ENCODE measurements around the gene P3R3URF. TPM values are rescaled to one million over a fixed set of nuclear protein-coding genes. Genes with fewer than 3 reads are reported as not detected.

P3R3URF gene
- total and polyA plus RNA-seq, 9 of the 15 experiments (the other 6 are each of a cell fraction or from before 2014, with no cell fraction given), result not detected

DNA sequence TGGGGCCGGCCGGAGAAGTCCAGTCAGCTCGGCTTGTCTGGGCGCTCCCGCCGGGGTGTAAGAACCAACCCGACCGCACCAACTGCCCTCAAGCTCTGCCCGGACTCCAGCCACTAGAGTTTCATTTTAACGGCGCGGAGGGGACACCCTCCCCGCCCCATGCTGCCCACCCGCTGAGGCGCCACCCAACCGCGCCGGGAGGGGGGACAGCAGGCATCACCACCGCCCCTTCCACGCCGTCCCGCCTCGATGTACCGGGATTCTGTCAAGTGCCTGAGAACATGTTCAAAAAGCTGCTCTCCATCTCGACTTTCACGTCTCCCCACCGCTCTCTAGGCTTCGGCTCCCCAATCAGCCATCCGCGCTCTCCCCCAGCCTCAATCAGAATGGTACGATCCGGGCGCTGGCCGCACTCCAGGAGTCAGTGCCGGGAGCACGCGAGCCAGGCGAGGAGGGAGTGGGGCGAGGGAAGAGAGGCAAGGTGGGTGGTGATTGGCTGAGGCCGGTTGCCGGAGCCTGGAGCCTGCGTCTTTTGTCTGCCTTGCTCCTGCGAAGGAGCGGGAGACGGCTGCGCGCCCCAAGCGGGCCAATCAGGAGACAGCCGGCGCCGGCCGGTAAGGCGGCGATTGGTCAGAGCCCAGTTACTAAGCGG, 43.6 kb downstream of the P3R3URF start, which contains the start of gene PIK3R3 (continued):
- TF ChIP-seq, protein P1, sequence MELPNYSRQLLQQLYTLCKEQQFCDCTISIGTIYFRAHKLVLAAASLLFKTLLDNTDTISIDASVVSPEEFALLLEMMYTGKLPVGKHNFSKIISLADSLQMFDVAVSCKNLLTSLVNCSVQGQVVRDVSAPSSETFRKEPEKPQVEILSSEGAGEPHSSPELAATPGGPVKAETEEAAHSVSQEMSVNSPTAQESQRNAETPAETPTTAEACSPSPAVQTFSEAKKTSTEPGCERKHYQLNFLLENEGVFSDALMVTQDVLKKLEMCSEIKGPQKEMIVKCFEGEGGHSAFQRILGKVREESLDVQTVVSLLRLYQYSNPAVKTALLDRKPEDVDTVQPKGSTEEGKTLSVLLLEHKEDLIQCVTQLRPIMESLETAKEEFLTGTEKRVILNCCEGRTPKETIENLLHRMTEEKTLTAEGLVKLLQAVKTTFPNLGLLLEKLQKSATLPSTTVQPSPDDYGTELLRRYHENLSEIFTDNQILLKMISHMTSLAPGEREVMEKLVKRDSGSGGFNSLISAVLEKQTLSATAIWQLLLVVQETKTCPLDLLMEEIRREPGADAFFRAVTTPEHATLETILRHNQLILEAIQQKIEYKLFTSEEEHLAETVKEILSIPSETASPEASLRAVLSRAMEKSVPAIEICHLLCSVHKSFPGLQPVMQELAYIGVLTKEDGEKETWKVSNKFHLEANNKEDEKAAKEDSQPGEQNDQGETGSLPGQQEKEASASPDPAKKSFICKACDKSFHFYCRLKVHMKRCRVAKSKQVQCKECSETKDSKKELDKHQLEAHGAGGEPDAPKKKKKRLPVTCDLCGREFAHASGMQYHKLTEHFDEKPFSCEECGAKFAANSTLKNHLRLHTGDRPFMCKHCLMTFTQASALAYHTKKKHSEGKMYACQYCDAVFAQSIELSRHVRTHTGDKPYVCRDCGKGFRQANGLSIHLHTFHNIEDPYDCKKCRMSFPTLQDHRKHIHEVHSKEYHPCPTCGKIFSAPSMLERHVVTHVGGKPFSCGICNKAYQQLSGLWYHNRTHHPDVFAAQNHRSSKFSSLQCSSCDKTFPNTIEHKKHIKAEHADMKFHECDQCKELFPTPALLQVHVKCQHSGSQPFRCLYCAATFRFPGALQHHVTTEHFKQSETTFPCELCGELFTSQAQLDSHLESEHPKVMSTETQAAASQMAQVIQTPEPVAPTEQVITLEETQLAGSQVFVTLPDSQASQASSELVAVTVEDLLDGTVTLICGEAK (IDR thresholded peaks at IDR 0.05), result no peak
- TF ChIP-seq, protein P1 (CRISPR knock-in tag; IDR thresholded peaks at IDR 0.05), result 0 out of 2 replicates have a peak, but pooled peaks have one; percentile 26
- TF ChIP-seq MBD2 (IDR thresholded peaks at IDR 0.05; ENCODE audit: borderline replicate concordance, low read depth), result peak; percentile 99
- TF ChIP-seq TRIM24 (IDR thresholded peaks at IDR 0.05), result peak; percentile 74 to 91
- peak in 1 of 2 experiments; percentile 72; a peak in 1 of 4 replicates for TF ChIP-seq KDM4B (IDR thresholded peaks at IDR 0.05; ENCODE audit: borderline replicate concordance in 2 of 2, low read depth in 1 of 2)
- TF ChIP-seq SMAD1 (IDR thresholded peaks at IDR 0.05; ENCODE audit: low read depth, low read length, partially characterized antibody), result peak; percentile 29
- peak; percentile 96 for TF ChIP-seq EP400 (IDR thresholded peaks at IDR 0.05)
- no peak for TF ChIP-seq ZKSCAN8 (CRISPR knock-in tag; IDR thresholded peaks at IDR 0.05)
- TF ChIP-seq MTF1 (CRISPR knock-in tag; IDR thresholded peaks at IDR 0.05; ENCODE audit: borderline replicate concordance), result no peak
- TF ChIP-seq, protein P2, sequence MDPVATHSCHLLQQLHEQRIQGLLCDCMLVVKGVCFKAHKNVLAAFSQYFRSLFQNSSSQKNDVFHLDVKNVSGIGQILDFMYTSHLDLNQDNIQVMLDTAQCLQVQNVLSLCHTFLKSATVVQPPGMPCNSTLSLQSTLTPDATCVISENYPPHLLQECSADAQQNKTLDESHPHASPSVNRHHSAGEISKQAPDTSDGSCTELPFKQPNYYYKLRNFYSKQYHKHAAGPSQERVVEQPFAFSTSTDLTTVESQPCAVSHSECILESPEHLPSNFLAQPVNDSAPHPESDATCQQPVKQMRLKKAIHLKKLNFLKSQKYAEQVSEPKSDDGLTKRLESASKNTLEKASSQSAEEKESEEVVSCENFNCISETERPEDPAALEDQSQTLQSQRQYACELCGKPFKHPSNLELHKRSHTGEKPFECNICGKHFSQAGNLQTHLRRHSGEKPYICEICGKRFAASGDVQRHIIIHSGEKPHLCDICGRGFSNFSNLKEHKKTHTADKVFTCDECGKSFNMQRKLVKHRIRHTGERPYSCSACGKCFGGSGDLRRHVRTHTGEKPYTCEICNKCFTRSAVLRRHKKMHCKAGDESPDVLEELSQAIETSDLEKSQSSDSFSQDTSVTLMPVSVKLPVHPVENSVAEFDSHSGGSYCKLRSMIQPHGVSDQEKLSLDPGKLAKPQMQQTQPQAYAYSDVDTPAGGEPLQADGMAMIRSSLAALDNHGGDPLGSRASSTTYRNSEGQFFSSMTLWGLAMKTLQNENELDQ (CRISPR knock-in tag; IDR thresholded peaks at IDR 0.05; ENCODE audit: borderline replicate concordance), result peak; percentile 77; the same call in 1 of the 2 replicates
- no peak for TF ChIP-seq PTRF (tag; IDR thresholded peaks at IDR 0.05)
- TF ChIP-seq, protein P3, sequence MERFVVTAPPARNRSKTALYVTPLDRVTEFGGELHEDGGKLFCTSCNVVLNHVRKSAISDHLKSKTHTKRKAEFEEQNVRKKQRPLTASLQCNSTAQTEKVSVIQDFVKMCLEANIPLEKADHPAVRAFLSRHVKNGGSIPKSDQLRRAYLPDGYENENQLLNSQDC (CRISPR knock-in tag; IDR thresholded peaks at IDR 0.05), result peak; percentile 45
- no peak for TF ChIP-seq NR2C1 (IDR thresholded peaks at IDR 0.05)
- TF ChIP-seq NR2C1 (tag; IDR thresholded peaks at IDR 0.05), result no peak
- no peak for TF ChIP-seq BMI1 (IDR thresholded peaks at IDR 0.05; ENCODE audit: low read length)
- no peak for TF ChIP-seq ATF1 (CRISPR knock-in tag; IDR thresholded peaks at IDR 0.05)
- TF ChIP-seq ATF1 (tag; IDR thresholded peaks at IDR 0.05), result peak; percentile 93
- peak; percentile 70 for TF ChIP-seq CBFA2T3 (IDR thresholded peaks at IDR 0.05)
- 0 out of 2 replicates have a peak, but pooled peaks have one; percentile 67 for TF ChIP-seq ZNF830 (CRISPR knock-in tag; IDR thresholded peaks at IDR 0.05)
